Breast epithelium (tissue), 4 donors: Measurements from ENCODE around the gene BTRC. TPM values are rescaled to one million over a fixed set of nuclear protein-coding genes. Genes with fewer than 3 reads are reported as not detected.

ENCODE experiments used
- DNase-seq, 2 donors: peaks; one replicate each; pipeline ENCODE4 v3.0.0-alpha.2; 2019; ENCODE audit warnings: low spot score in 2 of 2
- H3K27ac ChIP-seq, 2 donors: fragments of 200-600 bp; sonication (generic) in 1 of 2; one replicate each; pipeline ENCODE4 v1.5.1; 2016 to 2019; ENCODE audit warnings: mild to moderate bottlenecking in 1 of 2
- H3K27me3 ChIP-seq, 2 donors: fragments of 200-600 bp; sonication (generic) in 1 of 2; one replicate each; pipeline versions ENCODE4 v1.5.1 to v1.6.0; 2017 to 2019; ENCODE audit warnings: control low read depth in 1 of 2, mild to moderate bottlenecking in 1 of 2
- H3K36me3 ChIP-seq: fragments of 200-600 bp; one replicate; pipeline ENCODE4 v1.5.1; 2019
- H3K4me1 ChIP-seq, 2 donors: fragments of 200-600 bp; sonication (generic); one replicate each; pipeline ENCODE4 v1.5.1; 2016 to 2019; ENCODE audit warnings: control low read depth in 1 of 2
- H3K4me3 ChIP-seq, 3 donors: fragments of 200-600 bp; sonication (generic); 1 replicate in 2 of 3; 2 replicates in 1 of 3; pipeline ENCODE4 v1.5.1; 2016 to 2019; ENCODE audit warnings: mild to moderate bottlenecking in 3 of 3, moderate library complexity in 2 of 3
- H3K9me3 ChIP-seq, 2 donors: fragments of 200-600 bp; sonication (generic) in 1 of 2; one replicate each; pipeline ENCODE4 v1.5.1; 2016 to 2019; ENCODE audit warnings: control low read depth in 1 of 2
- POLR2A ChIP-seq: fragments of 450-650 bp; IDR thresholded peaks from one replicate; pipeline ENCODE4 v1.6.1; 2016; ENCODE audit warnings: antibody characterized with exemption, mild to moderate bottlenecking, moderate library complexity
- POLR2AphosphoS5 ChIP-seq, 3 donors: sonication (generic); formaldehyde crosslinking; IDR thresholded peaks; one replicate each; pipeline ENCODE4 v1.6.1; 2017; ENCODE audit warnings: antibody characterized with exemption in 3 of 3
- intact Hi-C: fragments of 100-400 bp; cut with DNase I; formaldehyde crosslinking; loops from one replicate; pipeline ENCODE4 v1.15.1; 2023; ENCODE audit warnings: low total_unique reads
- total RNA-seq, 3 donors: library from RNA; depleted of rRNA; stranded (reverse); fragments of >200 nt; gene quantifications; one replicate each; pipeline ENCODE4 v1.1.0, GENCODE V29; 2016
- TF ChIP-seq, protein P1 (sequence below), 3 donors: fragments of 450-650 bp; IDR thresholded peaks; one replicate each; pipeline ENCODE4 v1.5.1; 2016 to 2017; ENCODE audit warnings: antibody characterized with exemption in 3 of 3, mild to moderate bottlenecking in 3 of 3, moderate library complexity in 3 of 3

Gene BTRC
- total RNA-seq, 3 donors from 2014 or later = 13.4 to 24.3 (median 15.1) TPM

DNA sequence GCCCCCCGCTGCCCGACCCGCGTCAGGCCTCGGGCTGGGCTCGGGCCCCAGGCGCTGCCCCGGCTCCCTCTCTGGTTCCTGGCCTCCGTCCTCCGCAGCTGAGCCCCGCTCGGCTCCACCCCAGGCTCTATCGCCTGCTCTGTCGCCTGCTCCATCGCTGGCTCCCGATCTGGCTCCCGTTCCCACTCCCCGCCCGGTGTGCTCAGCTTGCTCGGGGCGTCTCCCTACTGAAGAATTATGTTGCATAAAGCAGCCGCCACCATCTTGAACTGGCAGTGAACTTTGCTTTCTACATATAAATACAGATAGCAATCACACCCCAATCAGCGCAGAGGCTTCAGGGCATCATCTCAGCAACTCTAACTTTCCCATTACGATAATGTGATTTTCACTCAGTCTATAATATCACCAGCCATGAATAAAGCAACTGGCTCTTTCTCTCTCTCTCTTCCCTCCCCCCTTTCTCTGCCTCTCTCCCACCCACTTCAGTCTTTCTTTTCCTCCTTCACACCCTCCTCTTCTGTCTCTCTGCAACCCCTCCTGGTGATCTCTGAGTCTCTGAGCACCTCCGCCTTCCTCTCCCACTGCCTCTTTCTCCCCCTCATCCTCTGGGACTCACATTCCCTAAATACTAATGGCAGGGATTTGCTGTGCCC, 43.3 kb upstream of the BTRC start:
- no peak for TF ChIP-seq POLR2A
- peaks cover 0 to 17% of the 10 kb centered on the region in 2 donors for H3K27me3 ChIP-seq

DNA sequence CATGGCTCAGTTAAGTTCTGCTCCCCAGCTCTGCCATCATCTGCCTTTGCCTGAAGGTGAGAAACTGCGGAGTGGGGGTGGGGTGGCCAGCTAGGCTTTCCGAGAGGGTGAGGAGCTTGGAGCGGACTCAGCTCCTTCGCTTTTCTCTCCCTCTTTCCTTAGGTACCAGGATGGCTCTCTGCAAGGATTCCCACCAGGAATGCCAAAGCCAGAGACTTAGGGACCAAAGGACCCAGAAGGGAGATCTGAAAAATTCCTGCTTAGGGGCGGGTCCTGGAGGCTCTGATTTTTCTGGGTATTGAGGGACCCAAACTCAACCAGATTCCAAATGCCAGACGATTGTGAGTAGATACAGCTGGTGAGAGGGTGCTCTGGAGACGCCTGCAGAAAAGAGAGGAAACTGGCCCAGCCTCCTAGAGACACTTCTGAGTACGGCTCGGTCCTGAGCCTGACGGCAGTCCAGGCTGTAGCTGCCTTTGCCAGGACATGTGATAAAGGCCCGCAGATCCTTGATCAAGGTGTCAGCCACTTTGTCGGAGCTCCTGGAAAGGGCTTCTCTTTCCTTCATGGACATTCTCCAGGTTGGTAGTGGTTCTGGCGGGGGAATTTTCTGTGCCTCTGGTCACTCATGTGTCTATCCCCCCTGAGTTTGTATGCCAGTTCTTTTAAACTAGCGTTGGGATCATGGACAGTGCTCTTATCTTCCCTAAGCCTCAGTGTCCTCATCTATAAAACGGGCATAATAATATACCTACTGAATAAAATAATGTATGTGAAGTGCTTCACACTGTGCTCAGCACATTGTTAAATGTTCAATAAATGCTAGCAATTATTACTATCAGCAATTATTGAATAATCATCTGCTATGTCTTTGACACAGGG, 42.5 kb upstream of the BTRC start:
- Histone ChIP-seq H3K27me3 (peaks cover 0 to 17% of the 10 kb centered on the region in 2 donors), H3K4me3 (peak overlapping the region in 2 of 3 donors; percentile 24 to 53), H3K4me1 (no peaks in the 10 kb centered on the region), H3K27ac (no peak overlapping the region), H3K36me3 (no peaks in the 10 kb centered on the region), H3K9me3 (no peaks in the 10 kb centered on the region)
- TF ChIP-seq, protein P1, sequence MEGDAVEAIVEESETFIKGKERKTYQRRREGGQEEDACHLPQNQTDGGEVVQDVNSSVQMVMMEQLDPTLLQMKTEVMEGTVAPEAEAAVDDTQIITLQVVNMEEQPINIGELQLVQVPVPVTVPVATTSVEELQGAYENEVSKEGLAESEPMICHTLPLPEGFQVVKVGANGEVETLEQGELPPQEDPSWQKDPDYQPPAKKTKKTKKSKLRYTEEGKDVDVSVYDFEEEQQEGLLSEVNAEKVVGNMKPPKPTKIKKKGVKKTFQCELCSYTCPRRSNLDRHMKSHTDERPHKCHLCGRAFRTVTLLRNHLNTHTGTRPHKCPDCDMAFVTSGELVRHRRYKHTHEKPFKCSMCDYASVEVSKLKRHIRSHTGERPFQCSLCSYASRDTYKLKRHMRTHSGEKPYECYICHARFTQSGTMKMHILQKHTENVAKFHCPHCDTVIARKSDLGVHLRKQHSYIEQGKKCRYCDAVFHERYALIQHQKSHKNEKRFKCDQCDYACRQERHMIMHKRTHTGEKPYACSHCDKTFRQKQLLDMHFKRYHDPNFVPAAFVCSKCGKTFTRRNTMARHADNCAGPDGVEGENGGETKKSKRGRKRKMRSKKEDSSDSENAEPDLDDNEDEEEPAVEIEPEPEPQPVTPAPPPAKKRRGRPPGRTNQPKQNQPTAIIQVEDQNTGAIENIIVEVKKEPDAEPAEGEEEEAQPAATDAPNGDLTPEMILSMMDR (IDR thresholded peaks at IDR 0.05) = no peak
- TF ChIP-seq POLR2A (no peak), POLR2AphosphoS5 (IDR thresholded peaks at IDR 0.05) (no peak)
- DNase-seq = peak in 1 of 2 donors; percentile 60
- intact Hi-C loops = no loop called here

More for the DNA sequence above, 43.3 kb upstream of the BTRC start:
- no peaks in the 10 kb centered on the region for H3K9me3 ChIP-seq
- intact Hi-C loops = no loop called here
- DNase-seq = no peak
- H3K4me1 ChIP-seq = no peaks in the 10 kb centered on the region
- no peaks in the 10 kb centered on the region for H3K36me3 ChIP-seq
- H3K4me3 ChIP-seq = peak overlapping the region in 2 of 3 donors; percentile 24 to 53
- H3K27ac ChIP-seq = no peak overlapping the region

DNA sequence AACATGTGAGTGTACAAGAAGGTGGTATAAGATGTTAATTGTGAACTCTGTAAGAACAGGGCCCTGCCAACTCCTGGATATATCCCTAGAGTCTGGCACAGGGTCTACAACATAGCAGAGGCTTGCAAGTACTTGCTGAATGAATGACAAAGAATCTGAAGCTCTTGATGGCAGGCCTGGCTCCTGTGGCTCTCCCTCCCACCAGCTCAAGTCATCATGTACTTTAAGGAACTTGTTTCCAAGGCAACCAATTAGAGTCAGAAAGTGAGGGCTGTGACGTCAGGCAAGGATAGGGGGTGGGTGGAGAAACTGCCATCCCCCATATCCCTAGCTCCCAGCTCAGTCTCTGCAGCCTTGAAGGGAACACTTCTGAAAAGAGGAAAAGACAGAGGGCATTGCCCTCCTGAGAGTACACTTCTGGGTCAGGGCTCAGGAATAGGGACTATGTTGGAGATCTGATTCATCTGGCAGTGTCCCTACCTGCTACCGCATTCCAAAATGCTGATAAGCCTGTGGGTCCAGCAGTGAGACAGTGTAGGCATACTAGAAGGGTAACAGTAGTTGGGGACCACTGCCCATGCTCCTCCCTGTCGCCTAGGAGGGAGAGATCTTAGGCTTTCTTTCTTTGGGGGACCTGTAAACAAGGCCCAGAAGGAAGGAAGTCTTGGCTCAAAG, 34.6 kb upstream of the BTRC start:
- intact Hi-C loops = no loop called here
- H3K4me3 ChIP-seq = no peak overlapping the region
- H3K4me1 ChIP-seq = no peaks in the 10 kb centered on the region
- H3K27me3 ChIP-seq = peaks cover 0 to 6% of the 10 kb centered on the region in 2 donors
- TF ChIP-seq POLR2A (no peak), POLR2AphosphoS5 (IDR thresholded peaks at IDR 0.05) (no peak)
- TF ChIP-seq, protein P1 (IDR thresholded peaks at IDR 0.05) = no peak
- DNase-seq = no peak
- no peak overlapping the region for H3K27ac ChIP-seq
- no peaks in the 10 kb centered on the region for H3K36me3 ChIP-seq
- H3K9me3 ChIP-seq = no peaks in the 10 kb centered on the region

DNA sequence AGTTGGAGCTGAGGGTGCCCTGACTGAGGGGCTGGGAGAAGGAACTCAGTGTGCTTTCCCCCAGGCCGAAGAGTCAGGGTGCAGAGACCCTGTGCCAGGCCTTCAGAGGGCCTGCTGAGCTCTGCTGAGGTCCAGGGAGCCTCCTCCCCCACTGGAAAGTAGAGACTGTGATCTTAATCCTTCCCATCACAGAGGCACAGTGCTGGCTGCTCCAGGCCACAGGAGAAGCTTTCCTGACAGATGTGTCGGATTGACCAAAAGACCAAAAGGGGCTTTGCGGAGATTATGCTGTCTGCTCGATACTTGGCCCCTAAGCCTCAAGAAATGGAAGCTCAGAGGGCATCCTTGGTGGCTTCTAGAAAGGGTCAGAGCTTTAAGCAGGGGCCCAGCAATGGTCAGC, 32.9 kb upstream of the BTRC start:
- no peak for TF ChIP-seq POLR2A
- no peak for TF ChIP-seq POLR2AphosphoS5 (IDR thresholded peaks at IDR 0.05)
- TF ChIP-seq, protein P1 (IDR thresholded peaks at IDR 0.05) = no peak
- H3K4me1 ChIP-seq = no peaks in the 10 kb centered on the region
- H3K27ac ChIP-seq = no peak overlapping the region
- no peak for DNase-seq
- no peak overlapping the region for H3K4me3 ChIP-seq
- no peaks in the 10 kb centered on the region for H3K36me3 ChIP-seq
- peaks cover 0 to 6% of the 10 kb centered on the region in 2 donors for H3K27me3 ChIP-seq
- H3K9me3 ChIP-seq = no peaks in the 10 kb centered on the region
- intact Hi-C loops = no loop called here

DNA sequence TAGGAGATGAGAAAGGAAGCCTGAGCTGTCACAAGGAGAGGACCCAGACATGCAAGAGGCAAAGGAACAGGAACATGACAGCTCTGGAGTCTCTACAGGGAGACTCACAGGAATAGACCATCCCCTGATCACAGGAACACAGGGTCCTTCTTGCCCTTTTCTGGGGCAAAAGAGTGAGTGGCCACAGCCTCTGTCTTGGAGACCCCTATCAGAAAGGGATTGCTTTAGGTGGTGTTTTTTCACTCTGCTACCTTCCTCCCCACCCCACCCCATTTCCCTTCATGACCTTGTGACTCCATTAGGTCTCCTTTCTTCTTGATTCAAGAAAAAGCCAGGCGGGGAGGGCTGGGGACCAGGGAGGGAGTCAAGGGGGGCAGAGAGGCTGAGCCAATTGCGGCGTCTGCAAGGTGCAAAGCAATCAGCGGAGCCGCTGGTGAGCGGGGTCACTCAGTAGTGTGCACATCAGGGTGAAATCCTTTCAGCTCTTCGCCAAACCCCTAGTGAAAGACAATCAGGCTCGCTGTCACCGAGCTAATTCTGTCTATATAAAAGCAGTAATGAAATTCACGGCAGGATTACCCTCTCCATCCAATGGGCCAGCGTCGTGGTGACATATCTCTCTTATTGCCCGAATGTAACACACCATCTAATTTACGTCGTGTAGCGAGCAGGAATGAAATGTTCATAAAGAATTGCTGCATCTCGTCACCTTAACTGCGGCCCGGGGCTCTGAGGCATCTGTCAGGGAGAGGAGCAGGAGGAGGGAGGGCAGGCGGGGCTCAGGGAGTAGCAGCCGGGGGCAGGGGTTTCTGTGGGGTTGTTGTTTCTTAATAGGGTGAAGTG, 31.5 kb upstream of the BTRC start:
- TF ChIP-seq, protein P1 (IDR thresholded peaks at IDR 0.05) = no peak
- no peak for TF ChIP-seq POLR2AphosphoS5 (IDR thresholded peaks at IDR 0.05)
- no peak for TF ChIP-seq POLR2A
- intact Hi-C loops = no loop called here
- Histone ChIP-seq H3K27ac (no peak overlapping the region), H3K36me3 (no peaks in the 10 kb centered on the region), H3K27me3 (peaks cover 0 to 6% of the 10 kb centered on the region in 2 donors), H3K4me1 (no peaks in the 10 kb centered on the region), H3K9me3 (no peaks in the 10 kb centered on the region), H3K4me3 (no peak overlapping the region)
- DNase-seq = no peak
